GM19351 (cell line): ENCODE data around the gene CELF2.
"Not testable (repeated sequence)": the region's sequence is repeated elsewhere in the genome, so short reads cannot be mapped to it uniquely, and the experiment has no call there.

ENCODE experiments used
- ATAC-seq: cut with Tn5 transposase; IDR thresholded peaks from one replicate; pipeline ENCODE4 v1.9.1; 2021; ENCODE audit warnings: mild to moderate bottlenecking, moderate library complexity; ENCODE audit not compliant: unreplicated experiment

CELF2 gene

DNA sequence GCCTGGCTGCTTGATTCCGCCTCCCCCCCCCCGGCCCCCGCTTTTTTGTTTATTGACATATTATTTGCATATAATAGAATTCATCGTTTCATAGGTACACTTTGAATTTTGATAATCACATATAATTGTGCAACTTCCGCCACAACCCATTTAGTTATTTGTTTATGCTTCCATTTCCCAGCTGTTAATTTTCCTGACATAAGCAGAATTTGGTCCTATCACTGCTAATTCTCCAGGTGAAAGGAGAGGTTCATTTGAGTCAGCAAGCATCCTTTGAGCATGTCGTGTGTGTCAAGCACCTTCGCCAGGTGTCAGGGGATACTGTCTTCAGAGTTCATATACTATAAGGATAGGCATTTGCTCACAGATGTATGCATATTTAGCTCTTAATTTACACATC lies 102.2 kb downstream of the CELF2 start:
- no peak for ATAC-seq

- no peak for ATAC-seq
Measured at GRCh38 chr10:11120711-11121110, 103.0 kb downstream of the CELF2 start.

- not testable (repeated sequence) for ATAC-seq
Measured at GRCh38 chr10:11123892-11124291, 106.2 kb downstream of the CELF2 start.

DNA sequence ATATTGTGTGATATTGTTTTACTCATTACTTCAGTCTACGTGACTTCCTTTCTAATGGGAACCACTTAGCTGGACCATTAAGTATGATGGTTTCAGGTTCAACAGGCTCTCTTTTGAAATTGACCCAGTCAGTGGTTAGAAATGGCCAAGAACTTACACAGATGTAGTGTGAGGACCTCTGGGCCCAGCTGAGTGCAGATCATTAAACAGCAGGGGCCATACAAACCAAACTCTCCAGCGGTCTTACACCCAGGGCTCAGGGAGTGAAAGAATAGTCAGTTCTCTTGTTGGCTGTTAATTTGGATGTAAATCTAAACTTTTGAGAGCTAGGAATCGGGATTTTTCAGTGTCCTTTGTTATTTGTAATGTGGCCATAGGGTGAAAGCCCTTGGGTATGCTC lies 107.3 kb downstream of the CELF2 start:
- no peak for ATAC-seq

GRCh38 chr10:11127017-11127416 lies 109.3 kb downstream of the CELF2 start:
- ATAC-seq: not testable (repeated sequence)

DNA sequence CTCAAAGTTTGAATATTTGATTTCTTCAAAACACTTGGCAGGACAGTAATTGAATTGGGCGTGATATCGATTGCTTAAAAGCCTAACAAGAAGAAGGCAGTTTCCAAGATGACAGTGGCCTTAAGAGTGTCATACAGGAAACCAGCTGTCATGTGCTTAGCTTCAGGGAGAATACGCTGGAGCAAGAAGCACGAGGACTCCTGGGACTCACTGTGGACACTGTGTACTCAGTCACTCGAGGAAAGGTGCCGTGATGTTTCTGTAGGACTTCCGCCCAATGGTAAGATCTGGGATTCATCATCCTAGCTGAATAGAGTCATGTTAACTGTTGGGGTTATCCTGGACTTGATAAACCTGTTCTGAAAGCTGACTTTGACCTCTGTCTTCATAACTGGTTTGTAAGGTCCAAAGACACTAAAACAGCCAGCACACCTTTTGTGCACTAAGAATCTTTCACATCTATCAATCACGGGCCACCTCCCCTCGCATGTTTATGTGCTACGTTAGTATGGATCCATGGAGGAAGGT lies 113.5 kb downstream of the CELF2 start:
- ATAC-seq: no peak

DNA sequence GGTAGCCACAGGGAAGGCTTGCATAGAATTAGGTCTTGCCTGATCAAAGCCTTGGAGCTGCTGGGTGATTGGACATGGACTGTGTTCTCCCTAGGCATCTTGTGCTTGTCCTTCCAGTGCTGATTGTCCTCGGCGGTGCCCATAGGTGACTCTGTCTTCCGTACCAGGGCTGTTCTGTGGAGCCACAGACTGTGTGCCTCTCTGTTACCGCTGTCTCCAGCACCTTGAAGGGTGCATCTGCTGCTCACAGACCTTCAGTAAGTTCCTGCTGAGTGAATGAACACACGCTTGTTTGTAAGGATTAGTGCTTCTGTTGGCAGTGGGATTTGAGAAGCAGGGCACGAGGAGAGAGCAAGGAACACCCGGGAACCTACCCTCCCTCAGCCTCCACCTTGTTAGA lies 116.7 kb downstream of the CELF2 start:
- no peak for ATAC-seq

DNA sequence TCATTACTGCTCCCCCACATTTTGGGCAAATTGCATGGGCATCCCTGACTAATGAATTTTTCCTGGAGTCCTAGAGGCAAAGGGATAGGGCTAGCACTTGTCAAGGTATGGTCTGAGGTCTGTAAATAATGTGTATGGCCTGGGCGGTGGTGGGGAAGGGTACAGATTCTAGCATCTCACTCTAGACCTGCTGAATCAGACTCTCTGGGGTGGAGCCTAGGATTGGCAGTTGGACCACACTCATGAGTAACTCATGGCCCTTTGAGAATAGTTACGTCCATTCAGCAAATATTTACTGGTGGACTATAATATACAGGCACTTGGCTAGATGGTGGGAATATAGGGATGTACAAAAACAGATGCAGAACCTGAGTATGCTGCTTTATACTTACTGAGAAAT lies 118.0 kb downstream of the CELF2 start:
- no peak for ATAC-seq

DNA sequence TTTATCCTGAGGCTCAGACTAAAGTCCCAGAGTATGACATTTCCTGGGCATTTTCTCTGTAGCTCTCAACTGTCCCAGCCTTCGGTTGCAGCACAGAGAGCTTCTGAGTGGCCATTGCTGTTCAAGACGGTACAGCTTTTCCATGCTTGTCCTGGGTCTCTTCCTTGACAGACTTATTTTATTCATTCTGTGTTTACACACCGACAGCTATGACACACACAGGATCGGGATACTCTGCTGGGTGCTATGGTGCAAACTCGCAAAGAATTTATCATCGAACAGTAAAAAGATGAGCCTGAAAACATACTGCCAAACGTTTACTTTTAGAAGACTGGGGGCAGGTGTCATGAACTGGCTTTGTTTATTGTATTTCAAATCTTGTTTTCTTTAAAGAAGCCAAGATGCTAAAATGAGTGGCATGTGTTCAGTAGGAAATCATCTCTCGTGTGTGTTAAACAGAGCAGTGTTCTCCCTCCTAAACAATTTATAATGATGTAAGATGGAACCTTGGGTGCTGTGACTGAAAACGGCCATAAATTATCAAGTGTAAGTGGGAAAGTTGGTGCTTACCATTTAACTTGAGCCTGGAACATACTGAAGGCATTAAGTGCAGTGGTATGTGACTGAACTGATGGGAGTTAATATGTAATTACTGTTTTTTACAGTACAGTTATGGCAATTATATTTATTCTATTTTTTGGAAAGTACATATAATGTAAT lies 120.8 kb downstream of the CELF2 start:
- no peak for ATAC-seq

DNA sequence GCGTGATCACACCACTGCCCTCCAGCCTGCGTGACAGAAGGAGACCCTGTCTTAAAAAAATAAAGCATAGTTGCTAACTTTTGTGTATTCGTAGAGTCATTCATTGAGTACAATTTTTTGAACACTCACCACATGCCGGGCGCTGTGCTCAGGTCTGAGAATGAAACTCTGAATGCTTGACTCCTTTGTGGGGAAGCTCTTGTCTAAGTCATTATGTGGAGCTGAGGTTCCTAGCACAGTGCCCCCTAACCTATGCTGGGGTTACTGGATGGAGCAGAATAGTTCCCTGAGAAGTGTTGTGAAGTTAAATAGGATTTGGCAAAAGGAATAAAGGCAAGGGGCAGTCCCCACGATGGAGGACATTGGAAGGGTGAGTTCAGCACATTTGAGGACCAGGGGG lies 123.3 kb downstream of the CELF2 start:
- ATAC-seq: no peak

DNA sequence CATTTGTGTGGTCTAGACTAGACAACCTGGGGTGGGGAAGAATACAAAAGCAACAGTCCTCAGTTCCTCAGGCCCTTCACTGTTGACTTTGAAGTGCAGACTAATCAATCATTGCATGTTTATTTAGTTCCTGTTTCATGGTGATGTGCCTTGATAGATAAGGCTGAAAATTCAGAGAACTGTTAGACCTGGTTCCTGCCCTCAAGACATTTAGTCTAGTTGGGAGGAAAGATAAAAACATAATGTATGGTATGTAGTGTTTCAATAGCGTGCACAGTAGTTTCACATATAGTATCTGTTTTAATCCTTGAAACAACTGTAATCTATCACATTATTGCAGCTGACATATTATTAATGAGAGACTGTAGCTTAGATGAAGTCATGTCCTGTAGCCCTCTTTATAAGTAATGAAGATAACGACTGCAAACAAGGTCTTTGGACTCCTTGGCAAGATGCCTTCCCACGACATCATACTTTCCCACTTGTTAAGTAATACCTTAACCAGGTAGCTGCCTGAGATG lies 124.0 kb downstream of the CELF2 start:
- ATAC-seq: no peak

GRCh38 chr10:11142777-11143176 lies 125.1 kb downstream of the CELF2 start:
- no peak for ATAC-seq

- no peak for ATAC-seq
Measured at GRCh38 chr10:11143242-11143641, 125.6 kb downstream of the CELF2 start.

- ATAC-seq: peak; percentile 21
Measured at GRCh38 chr10:11144626-11145494, 127.2 kb downstream of the CELF2 start.

DNA sequence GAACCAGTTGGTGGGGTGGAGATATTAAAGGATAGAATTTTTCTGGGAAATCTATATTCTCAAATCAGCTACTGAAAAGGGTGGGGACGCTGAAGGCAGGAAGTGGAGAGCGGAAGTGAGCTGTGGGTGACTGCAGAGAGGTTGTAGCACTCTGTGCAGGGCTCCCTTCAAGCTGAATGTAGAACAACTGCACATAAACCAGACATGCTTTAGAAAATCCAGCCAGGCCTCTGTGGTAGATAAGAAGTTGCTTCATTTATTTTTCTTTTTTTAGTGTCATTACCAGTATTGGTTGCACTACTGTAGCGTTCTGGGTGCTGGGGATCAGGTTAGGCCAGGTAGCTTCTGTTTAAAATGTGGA lies 127.8 kb downstream of the CELF2 start:
- ATAC-seq: peak; percentile 87

- no peak for ATAC-seq
Measured at GRCh38 chr10:11146402-11147171, 128.9 kb downstream of the CELF2 start.

DNA sequence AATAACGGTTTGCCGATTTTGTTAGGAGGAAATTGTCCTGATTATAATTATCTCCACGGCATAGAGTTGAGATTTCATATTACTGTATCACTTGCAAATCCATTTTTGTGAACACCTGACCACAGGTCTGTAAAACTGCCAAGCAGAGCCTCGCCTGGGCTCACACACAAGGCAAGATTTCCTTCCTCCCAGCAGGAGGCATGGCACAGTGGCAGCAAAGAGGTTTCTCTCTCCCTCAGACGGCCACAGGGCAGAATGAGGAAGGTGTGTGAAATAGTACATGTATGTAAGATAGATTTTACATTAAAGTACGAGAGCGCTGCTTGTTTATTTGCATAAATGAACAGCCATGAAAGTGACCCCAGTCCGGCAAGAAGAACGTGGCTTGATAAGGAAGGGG lies 130.1 kb downstream of the CELF2 start:
- no peak for ATAC-seq

DNA sequence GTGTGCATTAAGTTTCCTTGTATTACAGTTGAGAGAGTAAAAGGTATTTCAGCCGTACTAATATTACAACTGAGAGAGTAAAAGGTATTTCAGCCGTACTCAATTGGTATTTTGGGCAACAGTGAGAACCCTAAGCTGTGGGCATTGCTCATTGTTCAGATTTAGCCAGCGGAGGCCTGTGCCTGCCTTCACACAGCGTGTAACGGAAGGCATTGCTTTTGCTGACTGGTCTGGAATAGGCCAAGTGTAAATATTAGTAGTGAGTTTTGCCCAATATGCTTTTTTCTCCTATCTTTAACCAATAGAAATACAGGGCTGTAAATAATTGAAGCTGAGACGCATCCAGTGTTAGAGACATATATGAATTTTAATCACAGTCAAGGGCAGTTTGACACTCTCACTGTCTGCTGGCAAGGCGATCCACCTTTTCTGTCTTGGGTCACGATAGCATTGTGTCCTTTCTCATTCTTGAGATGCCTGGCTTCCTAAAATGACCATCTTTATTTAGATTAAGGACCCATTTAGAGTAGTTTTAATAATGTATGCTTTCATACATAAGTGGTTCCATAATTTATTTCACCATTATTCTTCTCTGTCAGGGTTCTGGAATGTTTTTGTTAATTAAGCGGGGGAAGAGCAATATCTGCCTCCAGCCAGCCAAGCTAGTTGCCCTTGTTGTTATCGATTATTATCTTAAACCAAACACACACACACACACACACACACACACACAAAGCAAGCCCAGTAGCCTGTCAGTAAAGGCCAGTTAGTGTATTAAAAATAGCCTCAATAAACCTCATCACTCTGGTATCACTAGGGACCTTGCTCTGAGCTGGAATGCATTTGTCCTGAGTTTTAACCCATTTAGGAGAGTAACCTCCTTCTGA lies 130.7 kb downstream of the CELF2 start:
- ATAC-seq: no peak

GRCh38 chr10:11149807-11150141 lies 132.1 kb downstream of the CELF2 start:
- ATAC-seq: no peak

DNA sequence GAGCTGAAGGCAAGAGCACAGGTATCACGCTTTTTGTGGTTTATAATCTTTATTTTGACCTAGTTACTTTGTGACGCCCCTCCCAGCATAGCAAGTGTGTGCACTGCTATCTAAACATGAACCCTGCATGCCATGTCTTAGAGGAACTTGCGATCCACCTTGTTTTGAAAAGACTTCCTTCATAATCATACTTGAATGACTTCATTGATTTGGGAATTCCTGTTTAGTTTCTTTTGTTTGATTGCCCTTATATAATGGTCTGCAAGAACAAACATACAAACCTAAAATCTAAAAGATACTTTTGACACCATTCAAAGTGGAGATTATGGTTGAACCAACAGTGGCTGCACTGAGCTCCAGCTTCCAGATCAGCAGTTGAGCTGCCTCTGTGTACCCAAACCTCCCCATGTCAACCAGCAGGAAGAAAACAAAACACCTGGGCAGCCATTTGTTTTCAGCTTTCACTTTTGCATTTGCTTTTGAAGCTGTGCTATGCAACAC lies 132.6 kb downstream of the CELF2 start:
- ATAC-seq: no peak
